ENCODE measurements around the gene FLRT1.

DNA sequence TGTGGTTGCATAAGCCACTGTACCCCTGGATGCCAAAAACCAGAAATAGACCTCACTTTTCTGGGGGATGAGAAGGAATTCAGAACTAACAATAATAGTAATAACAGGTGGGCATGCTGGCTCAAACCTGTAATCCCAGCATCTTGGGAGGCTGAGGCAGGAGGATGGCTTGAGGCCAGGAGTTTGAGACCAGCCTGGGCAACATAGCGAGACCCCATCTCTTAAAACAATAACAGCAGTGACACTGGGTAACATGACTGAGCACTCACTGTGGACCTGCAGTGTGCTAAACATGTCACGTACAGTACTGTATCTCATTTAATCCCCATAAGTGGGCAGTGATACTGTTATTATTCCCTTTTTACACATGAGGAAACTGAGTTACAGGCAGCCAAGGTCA, 10.0 kb downstream of the FLRT1 start:
- no peak for TF ChIP-seq POLR2A (IDR thresholded peaks at IDR 0.05)
- TF ChIP-seq, protein P1, sequence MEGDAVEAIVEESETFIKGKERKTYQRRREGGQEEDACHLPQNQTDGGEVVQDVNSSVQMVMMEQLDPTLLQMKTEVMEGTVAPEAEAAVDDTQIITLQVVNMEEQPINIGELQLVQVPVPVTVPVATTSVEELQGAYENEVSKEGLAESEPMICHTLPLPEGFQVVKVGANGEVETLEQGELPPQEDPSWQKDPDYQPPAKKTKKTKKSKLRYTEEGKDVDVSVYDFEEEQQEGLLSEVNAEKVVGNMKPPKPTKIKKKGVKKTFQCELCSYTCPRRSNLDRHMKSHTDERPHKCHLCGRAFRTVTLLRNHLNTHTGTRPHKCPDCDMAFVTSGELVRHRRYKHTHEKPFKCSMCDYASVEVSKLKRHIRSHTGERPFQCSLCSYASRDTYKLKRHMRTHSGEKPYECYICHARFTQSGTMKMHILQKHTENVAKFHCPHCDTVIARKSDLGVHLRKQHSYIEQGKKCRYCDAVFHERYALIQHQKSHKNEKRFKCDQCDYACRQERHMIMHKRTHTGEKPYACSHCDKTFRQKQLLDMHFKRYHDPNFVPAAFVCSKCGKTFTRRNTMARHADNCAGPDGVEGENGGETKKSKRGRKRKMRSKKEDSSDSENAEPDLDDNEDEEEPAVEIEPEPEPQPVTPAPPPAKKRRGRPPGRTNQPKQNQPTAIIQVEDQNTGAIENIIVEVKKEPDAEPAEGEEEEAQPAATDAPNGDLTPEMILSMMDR (IDR thresholded peaks at IDR 0.05 in 4 of 5, conservative IDR thresholded peaks at IDR 0.05 in 1 of 5): no peak

Measured in gastrocnemius medialis (tissue), 4 donors.